SKM-1 (cell line): Measurements from ENCODE around the gene PMPCB.
"Not testable (repeated sequence)": the region's sequence is repeated elsewhere in the genome, so short reads cannot be mapped to it uniquely, and the experiment has no call there.

Source experiments
- DNase-seq: peaks from one replicate; lab custom pipeline; 2025; ENCODE audit not compliant: unreplicated experiment; lab: John Stamatoyannopoulos, UW

PMPCB gene, protein sequence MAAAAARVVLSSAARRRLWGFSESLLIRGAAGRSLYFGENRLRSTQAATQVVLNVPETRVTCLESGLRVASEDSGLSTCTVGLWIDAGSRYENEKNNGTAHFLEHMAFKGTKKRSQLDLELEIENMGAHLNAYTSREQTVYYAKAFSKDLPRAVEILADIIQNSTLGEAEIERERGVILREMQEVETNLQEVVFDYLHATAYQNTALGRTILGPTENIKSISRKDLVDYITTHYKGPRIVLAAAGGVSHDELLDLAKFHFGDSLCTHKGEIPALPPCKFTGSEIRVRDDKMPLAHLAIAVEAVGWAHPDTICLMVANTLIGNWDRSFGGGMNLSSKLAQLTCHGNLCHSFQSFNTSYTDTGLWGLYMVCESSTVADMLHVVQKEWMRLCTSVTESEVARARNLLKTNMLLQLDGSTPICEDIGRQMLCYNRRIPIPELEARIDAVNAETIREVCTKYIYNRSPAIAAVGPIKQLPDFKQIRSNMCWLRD

DNA sequence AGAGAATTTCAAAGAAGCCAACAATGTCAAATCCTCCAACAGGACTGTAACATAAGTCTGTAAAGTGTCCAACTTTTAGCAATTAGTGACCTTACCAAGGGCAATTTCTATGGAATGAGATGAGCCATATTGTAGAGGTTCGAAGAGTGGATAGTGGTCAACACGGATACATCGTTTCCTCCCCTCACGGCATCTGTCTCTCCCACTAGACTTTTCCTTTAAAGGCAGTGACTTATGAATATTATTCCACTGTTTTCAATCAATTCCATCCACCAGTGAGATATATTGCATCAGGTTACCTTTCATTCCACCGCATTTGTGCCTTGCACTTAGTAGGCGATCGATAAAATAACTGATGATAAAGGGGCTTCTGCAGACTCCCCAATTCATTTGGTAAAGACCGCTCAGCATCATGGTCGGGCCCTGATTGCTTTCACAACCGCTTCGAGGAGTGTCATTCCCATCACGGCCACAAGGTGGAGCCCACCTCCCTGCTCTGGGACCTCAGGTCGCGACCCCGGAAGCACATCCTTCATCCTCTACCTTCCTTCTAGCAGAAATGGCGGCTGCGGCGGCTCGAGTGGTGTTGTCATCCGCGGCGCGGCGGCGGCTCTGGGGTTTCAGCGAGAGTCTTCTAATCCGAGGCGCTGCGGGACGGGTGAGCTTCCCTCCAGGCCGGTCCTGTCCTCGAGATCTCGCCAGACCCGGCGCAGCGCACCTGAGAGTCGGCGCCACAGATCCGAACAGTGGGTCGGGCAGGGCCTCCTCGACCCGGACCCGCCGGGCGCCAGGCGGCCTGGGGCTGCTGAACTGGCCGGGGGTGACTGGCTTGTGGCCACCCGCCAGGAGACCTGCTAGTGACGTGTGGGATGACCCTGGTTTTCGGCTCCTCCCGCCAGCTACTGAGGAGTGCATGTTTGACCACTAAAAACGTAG, at the start of gene PMPCB:
Gene PMPCB (plus strand): TSS at position 535 of the 936 bp plus-strand sequence. CDS start 25 bp downstream, at position 560.
- DNase-seq, result peak; percentile 84

DNA sequence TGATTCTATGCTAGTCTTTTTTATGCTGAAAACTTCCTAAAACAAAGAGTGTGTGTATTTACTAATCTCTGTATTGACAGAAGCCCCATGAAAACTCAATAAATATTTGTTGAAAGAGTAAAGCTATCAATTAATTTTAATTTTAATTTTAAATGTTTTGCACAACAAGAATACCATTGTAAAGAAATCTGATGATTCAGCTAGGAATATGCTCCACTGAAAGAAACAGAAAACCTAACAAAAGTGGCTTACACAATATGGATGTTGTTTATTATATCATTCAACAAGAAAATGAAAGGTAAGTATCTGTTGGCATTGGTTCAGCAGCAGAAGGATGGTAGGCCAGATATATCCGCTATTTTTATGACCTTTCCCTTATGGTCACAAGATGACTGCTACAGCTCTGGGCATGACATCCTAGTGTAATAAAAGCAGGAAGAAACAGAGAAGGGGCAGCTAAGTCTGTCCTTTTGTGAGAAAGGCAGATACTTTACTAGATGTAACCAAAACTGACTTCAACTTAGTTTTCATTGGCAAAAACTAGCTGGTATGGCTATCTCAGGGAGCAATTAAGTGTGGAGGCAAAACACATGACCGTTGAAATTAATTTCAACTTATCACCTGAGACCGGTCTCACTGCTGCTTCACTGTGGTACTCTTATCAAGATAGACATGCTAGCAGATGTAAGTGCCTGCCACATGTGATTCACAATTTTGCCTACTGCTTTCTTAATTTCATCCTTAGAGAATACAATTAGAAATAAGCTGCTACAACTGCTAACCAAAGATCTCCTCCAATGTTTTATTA, 43.3 kb upstream of the PMPCB start:
- not testable (repeated sequence) for DNase-seq

DNA sequence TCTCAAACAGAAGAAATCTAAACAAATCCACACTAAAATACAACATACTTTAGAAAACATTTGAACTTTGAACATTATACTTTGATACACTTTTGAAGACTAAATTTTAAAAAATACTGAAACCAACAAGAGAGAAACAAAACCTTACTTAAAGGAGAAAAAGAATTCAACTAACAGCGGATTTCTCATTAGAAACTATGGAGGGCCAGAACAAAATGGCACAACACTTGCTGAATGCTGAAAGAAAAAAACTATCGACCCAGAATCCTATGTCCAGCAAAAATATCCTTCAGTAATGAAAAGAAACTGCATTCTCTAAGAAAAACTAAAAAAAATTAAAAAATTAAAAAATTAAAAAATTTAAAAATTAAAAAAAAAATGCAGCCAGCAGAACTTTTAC, 33.2 kb upstream of the PMPCB start:
- DNase-seq, result not testable (repeated sequence)

DNA sequence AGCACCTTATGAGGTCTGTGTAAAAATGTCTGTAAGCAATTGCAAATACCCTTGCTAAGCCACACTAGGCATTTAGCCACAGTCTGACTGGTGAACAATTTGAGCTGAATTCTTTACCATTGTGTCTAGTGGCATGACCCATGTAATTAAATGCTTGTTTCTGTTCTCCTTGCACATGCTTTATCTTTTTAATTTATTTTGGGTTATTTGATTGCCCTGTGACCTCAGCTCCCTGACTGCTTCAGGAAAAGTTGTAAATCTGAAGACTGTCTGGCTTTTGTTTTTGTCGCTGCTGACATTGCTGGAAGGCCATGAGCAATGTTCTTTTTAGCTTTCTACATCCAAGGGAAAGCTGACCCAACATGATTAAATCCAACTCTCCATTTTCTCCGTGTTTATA, 31.0 kb upstream of the PMPCB start:
- DNase-seq, result not testable (repeated sequence)

DNA sequence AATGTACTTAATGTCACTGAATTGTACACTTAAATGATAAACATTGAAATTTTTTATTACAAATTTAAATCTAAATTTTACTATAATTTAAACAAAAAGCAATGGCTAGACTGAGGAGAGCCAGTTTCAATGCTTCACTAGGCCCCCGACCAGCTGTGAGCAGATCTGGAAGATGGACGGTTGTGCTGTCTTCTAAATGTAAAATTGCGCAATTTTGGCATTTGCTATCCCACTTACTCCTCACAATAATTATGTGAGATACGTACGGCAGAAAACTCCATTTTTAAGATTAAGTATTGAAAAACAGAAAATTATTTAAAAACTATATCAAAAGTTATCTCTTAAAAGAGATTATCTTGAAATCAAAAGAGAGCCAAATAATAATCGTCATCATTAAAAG, 23.9 kb upstream of the PMPCB start:
- DNase-seq, result not testable (repeated sequence)

DNA sequence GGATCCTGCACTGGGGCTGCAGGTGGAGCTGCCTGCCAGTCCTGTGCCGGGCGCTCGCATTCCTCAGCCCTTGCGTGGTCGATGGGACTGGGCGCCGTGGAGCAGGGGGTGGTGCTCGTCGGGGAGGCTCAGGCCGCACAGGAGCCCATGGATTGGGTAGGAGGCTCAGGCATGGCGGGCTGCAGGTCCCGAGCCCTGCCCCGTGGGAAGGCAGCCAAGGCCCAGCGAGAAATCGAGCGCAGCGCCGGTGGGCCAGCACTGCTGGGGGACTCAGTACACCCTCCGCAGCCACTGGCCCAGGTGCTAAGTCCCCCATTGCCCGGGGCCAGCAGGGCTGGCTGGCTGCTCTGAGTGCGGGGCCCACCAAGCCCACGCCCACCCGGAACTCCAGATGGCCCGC, 22.4 kb upstream of the PMPCB start:
- DNase-seq, result not testable (repeated sequence)

DNA sequence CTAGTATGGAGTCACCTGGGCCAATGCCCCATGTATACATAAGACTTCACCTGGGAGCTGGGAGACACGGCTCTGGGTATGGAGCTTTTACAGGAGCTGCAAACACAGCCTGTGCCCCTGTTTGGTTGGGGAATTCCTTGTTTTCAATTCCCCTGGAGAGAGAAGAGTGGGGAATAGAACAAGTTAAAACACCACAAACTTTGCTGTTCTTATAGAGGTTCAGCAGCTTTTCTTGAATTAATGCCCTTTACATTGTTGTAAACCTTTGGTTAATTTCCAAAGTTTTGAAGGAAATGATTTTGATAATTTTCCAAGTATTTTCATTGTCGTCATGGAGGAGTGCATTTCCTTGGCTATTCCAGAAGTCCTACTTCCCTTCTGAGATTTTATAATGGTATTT, 19.0 kb upstream of the PMPCB start:
- not testable (repeated sequence) for DNase-seq

DNA sequence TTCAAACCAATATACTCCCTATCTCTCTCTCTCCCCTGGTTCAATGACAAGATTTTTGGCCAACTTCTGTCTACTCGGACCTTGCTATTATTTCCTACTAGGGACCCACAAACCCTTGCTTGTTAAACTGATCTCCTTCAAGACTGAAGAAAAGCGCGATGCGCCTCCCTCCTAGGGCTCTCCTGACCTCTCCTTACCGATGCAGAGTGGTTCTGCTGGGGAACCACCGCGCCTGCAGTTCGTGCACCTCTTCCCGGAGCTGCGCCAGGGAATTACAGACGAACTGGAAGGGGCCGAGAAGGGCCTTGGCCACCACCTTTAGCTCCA, 17.6 kb upstream of the PMPCB start:
- DNase-seq, result not testable (repeated sequence)

DNA sequence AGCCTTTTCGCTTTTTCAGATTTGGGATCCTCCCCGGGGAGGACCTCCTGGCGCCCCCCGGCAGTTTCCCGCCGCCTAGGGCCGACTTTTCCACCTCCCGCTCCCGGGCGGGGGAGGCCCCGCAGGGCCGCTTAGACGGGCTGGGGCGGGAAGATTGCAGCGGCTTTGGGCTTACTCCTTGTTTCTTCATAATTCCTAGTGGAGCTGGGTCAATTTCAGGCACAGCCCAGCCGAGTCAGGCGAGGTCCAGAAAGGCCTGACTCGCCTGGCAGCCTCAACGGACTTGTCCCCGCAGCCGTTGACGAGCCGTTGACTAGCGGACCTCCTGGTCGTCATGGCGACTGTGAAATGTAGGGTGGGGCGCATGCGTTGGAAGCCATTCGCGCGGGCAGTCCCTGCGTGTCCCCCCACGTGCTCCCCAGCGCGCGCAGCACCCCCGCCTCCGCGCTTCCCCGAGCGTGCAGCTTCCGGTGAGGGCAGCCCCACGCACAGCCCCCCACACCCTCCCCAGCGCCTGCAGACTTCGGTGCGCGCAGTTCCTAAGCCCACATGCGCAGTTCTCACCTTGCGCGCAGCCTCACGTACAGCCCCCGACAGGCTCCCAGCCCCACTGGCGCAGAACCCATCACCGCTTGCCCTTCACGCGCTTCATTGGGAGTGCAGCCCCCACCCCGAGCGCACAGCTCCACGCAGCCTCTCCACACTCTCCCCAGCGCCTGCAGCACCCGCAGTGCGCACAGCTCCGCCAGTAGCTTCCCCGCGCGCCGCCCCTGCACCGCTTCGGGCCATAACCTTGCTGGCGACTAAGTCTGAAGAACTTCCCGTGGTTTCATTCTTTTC, 17.1 kb upstream of the PMPCB start:
- not testable (repeated sequence) for DNase-seq

DNA sequence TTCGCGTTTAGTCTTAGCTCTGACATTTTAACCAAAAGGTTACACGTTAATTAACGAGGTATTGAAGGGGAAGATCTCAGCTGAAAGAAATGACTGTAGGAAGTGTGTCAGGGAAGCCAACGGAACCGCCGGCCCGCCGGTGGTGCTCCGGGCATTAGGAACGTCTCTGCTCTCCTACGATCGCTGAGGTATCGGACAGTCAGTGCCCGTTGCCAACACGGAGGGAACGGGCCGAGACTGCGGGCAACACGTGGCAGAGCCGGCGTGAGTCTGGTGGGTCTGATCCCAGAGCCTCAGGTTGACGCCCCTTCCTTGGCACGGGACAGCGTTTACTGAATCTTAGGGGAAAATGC, 16.5 kb upstream of the PMPCB start:
- not testable (repeated sequence) for DNase-seq

DNA sequence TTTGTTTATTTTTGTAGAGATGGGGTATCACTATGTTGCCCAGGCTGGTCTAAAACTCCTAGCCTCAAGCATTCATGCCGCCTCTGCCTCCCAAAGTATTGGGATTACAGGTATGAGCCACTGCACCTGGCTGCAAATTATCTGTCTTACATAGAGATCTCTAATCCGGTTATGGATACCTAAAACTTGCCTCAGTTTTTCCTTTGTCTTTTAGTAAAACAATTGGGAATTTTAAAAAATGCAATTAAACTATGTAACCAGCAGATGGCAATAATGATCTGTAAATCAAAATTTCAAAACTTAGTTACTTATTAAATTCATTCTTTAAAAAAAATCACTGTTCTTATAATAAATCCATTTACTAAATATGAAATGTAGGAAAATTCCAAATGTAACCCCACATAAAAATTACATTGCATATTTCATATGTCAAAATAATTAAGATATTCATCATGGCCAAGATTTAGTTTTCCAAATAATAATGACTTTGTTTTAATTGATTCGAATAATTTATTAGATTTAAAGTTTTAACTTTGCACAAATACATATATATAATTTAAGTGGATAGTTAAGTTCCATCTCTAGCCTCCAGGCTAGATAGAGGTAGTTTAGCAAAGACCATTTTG, 14.3 kb upstream of the PMPCB start:
- not testable (repeated sequence) for DNase-seq

DNA sequence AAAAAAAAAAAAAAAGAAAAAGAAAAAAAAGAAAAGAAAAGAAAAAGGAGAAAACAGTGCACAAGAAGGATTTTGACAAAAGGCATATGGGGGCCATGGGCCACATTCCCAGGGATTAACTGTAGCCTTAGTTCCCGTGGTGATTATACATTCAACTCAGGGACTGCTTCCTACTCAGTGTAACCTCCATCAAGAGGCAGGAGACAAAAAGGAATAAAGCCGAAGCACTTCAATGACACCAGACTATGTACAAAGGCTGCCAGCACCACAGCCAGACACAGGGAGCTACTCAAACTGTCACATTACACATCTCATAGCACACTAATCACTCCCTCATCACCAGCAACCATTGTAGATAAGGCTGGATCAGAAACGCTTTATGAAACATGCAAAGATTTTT, 5.1 kb upstream of the PMPCB start:
- DNase-seq, result no peak

DNA sequence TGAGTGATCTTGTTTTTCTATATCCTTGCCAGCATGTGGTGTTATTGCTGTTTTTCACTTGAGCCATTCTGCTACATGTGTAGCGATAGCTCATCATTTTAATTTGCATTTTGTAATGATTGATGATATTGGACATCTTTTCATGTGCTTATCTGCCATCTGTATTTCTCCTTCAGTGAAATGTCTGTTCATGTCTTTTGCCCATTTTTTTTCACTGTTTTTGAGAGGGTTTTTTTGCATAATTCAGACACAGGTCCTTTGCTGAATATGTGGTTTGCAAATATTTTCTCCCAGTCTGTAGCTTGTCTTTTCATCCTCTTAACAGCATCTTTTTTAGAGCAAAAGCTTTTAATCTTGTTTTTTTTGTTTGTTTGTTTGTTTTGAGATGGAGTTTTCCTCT, 3.7 kb upstream of the PMPCB start:
- no peak for DNase-seq

DNA sequence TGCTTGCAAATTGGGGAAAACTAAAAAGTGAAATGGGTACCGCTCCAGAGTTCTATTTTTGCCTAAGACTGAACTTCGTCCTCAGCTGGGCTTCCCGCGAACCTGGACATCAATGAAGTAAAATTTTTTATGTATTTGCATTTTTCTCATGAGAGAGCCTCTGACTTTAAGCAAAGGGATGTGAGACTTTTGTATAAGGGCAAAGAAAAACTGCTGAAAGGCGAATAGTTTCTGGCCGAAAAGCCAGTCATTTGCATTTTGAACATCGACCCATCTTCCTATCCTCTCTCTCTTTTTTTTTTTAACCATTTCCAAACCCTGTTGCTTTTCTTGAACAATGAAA, 573 bp downstream of the PMPCB start:
- no peak for DNase-seq

DNA sequence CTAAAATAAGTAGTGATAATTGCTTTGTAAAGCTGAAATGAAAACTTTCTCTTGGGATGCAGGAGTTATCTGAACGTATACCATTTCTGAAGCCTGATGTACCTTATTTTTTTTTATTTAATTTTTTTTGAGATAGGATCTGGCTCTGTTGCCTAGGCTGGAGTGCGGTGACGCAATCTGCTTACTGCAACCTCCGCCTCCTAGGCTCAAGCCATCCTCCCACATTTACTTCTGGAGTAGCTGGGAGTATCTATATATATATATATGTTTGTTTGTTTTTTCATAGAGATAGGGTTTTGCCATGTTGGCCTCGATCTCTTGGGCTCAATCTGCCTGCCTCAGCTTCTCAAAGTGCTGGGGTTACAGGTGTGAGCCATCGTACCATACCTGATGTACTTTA, 2.4 kb downstream of the PMPCB start:
- no peak for DNase-seq

DNA sequence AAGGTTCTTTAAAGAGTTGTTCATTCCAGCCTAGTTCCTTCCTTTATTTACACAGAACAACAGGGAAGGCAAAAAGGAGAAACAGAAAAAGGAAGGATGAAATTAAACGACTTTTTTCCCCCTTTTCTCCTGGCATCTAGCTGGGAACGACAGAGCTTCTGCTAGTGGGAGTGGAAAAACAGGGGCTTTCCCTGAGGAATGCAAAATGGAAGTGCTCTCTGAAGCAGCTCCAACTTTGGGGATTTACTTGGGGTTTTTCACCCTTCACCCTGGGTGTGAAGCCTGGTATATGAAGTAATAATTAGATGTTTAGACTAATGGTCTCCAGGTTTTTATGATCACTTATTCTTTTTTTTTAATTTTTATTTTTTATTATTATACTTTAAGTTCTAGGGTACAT, 4.2 kb downstream of the PMPCB start:
- DNase-seq, result no peak

DNA sequence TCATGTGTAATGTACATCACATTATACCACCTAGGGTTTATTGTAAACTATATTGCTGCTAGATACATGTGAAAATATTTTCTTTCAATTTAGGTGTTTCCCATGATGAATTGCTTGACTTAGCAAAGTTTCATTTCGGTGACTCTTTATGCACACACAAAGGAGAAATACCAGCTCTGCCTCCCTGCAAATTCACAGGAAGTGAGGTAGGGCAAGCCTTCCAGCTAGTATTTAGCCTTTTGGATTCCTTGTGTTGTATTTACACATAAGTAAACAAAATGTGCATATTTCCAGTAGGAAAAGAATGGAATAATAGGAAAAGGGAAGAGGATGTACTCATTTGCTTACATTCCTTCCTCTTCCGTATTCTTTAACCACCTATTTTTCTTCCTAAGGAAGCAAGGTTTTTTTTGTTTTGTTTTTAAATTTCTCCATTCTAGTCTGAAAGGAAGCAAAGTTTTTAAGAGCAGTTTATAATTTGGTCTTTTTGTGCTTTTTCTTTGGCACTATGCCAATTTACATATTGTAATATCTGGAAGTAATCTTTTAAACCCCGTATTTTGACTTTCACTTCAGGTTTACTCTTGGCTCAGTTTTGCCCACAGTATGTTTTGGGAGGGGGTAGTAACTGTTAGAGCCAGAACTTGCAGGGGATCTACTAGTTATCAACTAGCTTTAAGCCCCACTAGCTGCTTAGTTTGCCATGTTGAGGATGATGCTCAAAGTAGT, 10.4 kb downstream of the PMPCB start:
- DNase-seq, result no peak

DNA sequence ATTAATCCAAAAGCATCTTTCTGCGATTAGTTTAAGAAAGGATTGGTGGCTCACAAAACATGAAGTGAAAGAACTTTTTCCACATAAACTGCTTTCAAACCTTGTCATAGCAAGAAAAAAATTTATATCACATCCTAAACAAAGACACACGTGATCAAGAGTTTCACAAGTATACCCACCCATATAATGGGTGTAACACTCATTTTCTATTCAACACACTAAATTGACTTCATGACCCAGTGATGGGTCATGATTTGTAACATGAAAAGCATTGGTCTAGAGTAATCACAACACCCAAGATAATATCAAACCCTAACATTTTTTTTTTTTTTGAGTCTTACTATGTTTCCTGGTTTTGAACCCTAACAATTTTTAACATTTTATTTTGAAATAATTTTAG, 17.6 kb downstream of the PMPCB start:
- no peak for DNase-seq

DNA sequence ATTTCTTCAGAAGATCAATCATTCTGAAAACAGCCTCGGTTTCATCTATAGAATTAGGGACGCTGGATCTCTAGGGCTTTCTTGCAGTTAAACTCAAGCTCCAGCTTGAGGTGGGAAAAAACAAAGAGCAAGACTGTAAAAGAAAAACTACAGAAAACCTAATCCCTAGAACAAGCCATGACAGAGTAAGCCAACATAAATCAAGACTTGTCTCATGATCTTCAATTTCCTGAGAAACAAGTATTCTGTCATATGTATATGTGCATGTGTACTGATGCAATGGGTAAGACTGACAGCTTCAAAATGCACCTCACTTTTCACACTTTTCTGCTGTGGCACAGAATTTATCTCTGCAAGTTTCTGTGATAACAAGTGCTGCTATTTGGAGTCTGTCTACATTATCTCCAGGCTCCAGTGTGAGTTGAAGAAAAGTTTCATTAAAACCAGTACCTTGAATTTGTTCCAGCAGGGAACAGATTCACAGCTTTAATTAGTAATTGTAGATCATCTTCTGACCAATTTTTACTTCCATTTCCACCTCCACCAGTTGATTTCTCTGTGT, 19.2 kb downstream of the PMPCB start:
- no peak for DNase-seq
